ENCODE measurements around the gene CHST3.
A peak's percentile ranks its signal among the peaks of the same experiment; 100 is the strongest.

The CHST3 gene

GRCh38 chr10:71978476-71978875, 14.3 kb downstream of the CHST3 start:
- H3K9me2 ChIP-seq (replicated peaks; ENCODE audit: low read depth, low read length), result no peaks in the 10 kb centered on the region
- no peaks in the 10 kb centered on the region for H3K4me1 ChIP-seq (ENCODE audit: insufficient read depth, low read length, poor library complexity, severe bottlenecking)
- no peaks in the 10 kb centered on the region for H3K27me3 ChIP-seq (ENCODE audit: insufficient read depth, low read length, poor library complexity, severe bottlenecking)
- TF ChIP-seq, protein P1, sequence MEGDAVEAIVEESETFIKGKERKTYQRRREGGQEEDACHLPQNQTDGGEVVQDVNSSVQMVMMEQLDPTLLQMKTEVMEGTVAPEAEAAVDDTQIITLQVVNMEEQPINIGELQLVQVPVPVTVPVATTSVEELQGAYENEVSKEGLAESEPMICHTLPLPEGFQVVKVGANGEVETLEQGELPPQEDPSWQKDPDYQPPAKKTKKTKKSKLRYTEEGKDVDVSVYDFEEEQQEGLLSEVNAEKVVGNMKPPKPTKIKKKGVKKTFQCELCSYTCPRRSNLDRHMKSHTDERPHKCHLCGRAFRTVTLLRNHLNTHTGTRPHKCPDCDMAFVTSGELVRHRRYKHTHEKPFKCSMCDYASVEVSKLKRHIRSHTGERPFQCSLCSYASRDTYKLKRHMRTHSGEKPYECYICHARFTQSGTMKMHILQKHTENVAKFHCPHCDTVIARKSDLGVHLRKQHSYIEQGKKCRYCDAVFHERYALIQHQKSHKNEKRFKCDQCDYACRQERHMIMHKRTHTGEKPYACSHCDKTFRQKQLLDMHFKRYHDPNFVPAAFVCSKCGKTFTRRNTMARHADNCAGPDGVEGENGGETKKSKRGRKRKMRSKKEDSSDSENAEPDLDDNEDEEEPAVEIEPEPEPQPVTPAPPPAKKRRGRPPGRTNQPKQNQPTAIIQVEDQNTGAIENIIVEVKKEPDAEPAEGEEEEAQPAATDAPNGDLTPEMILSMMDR (conservative IDR thresholded peaks at IDR 0.05; ENCODE audit: low read length), result peak; percentile 37; the same call in 1 of the 2 replicates
- no peak for TF ChIP-seq EZH2phosphoT487 (IDR thresholded peaks at IDR 0.05; ENCODE audit: borderline replicate concordance)
- no peaks in the 10 kb centered on the region for H4K20me1 ChIP-seq (ENCODE audit: insufficient read depth, low read length, poor library complexity, severe bottlenecking)
- no peak overlapping the region for H3K9ac ChIP-seq (ENCODE audit: low read depth, low read length, poor library complexity, severe bottlenecking)
- no peaks in the 10 kb centered on the region for H3K79me2 ChIP-seq (ENCODE audit: insufficient read depth, low read length)
- no peak overlapping the region for H3K4me3 ChIP-seq (ENCODE audit: low read length, poor library complexity, severe bottlenecking)
- H3K36me3 ChIP-seq (ENCODE audit: insufficient read depth, low read length), result no peaks in the 10 kb centered on the region
- H2AFZ ChIP-seq (ENCODE audit: low read length), result no peak overlapping the region
- H3K4me2 ChIP-seq (ENCODE audit: low read depth, low read length, poor library complexity, severe bottlenecking), result no peak overlapping the region
- no peaks in the 10 kb centered on the region for H3K9me3 ChIP-seq (ENCODE audit: insufficient read depth, low read depth, low read length)
- no peaks in the 10 kb centered on the region for H3F3A ChIP-seq (ENCODE audit: low read depth)

DNA sequence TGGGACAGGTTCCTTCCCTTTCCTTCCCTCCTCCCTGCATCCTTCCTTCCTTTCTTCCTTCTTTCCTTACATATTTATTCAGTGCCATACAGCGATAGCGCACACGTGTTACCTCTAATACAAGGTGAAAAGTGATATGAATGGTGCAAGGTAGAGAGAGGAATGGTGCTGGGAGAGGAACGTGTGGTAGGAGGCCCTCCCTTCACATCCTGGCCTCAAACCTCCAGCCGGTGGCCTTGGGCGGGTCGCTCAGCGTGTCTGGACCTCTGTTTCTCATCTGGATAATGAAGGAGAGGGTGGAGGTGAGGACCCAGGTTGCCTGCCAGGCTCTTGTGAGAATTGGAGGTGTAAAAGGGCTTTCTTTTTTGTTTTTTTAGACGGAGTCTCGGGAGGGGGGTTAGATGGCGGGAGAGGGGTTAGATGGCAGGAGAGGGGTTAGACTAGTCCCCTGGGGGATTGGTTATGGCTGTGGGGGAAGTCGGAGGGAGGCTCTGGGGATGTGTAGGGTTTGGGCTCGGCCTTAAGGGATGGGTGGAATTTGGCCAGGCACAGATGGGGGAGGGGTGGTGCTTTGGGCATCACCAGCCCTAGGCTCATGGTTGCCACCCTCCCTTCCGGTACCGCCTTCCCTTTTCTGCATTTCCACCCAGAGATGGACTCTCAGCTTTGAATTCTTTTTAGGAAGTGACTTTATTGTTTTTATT, 14.9 kb downstream of the CHST3 start:
- H3K9me2 ChIP-seq (replicated peaks; ENCODE audit: low read depth, low read length), result no peaks in the 10 kb centered on the region
- no peaks in the 10 kb centered on the region for H3K4me1 ChIP-seq (ENCODE audit: insufficient read depth, low read length, poor library complexity, severe bottlenecking)
- no peak overlapping the region for H3K4me3 ChIP-seq (ENCODE audit: low read length, poor library complexity, severe bottlenecking)
- no peak overlapping the region for H3K4me2 ChIP-seq (ENCODE audit: low read depth, low read length, poor library complexity, severe bottlenecking)
- no peaks in the 10 kb centered on the region for H4K20me1 ChIP-seq (ENCODE audit: insufficient read depth, low read length, poor library complexity, severe bottlenecking)
- H3K27me3 ChIP-seq (ENCODE audit: insufficient read depth, low read length, poor library complexity, severe bottlenecking), result no peaks in the 10 kb centered on the region
- no peak overlapping the region for H3K9ac ChIP-seq (ENCODE audit: low read depth, low read length, poor library complexity, severe bottlenecking)
- H3K79me2 ChIP-seq (ENCODE audit: insufficient read depth, low read length), result no peaks in the 10 kb centered on the region
- H2AFZ ChIP-seq (ENCODE audit: low read length), result no peak overlapping the region
- no peaks in the 10 kb centered on the region for H3K9me3 ChIP-seq (ENCODE audit: insufficient read depth, low read depth, low read length)
- H3K36me3 ChIP-seq (ENCODE audit: insufficient read depth, low read length), result no peaks in the 10 kb centered on the region
- TF ChIP-seq, protein P1 (conservative IDR thresholded peaks at IDR 0.05; ENCODE audit: low read length), result no peak
- TF ChIP-seq EZH2phosphoT487 (IDR thresholded peaks at IDR 0.05; ENCODE audit: borderline replicate concordance), result no peak
- no peaks in the 10 kb centered on the region for H3F3A ChIP-seq (ENCODE audit: low read depth)

GRCh38 chr10:71979692-71980062, 15.5 kb downstream of the CHST3 start:
- no peak for TF ChIP-seq EZH2phosphoT487 (IDR thresholded peaks at IDR 0.05; ENCODE audit: borderline replicate concordance)
- TF ChIP-seq, protein P1 (conservative IDR thresholded peaks at IDR 0.05; ENCODE audit: low read length), result no peak
- no peak overlapping the region for H3K4me3 ChIP-seq (ENCODE audit: low read length, poor library complexity, severe bottlenecking)
- no peaks in the 10 kb centered on the region for H3K4me1 ChIP-seq (ENCODE audit: insufficient read depth, low read length, poor library complexity, severe bottlenecking)
- no peaks in the 10 kb centered on the region for H3F3A ChIP-seq (ENCODE audit: low read depth)
- no peak overlapping the region for H3K4me2 ChIP-seq (ENCODE audit: low read depth, low read length, poor library complexity, severe bottlenecking)
- H3K36me3 ChIP-seq (ENCODE audit: insufficient read depth, low read length), result no peaks in the 10 kb centered on the region
- no peaks in the 10 kb centered on the region for H3K79me2 ChIP-seq (ENCODE audit: insufficient read depth, low read length)
- H3K9me2 ChIP-seq (replicated peaks; ENCODE audit: low read depth, low read length), result no peaks in the 10 kb centered on the region
- no peaks in the 10 kb centered on the region for H3K9me3 ChIP-seq (ENCODE audit: insufficient read depth, low read depth, low read length)
- no peak overlapping the region for H3K9ac ChIP-seq (ENCODE audit: low read depth, low read length, poor library complexity, severe bottlenecking)
- no peaks in the 10 kb centered on the region for H3K27me3 ChIP-seq (ENCODE audit: insufficient read depth, low read length, poor library complexity, severe bottlenecking)
- H4K20me1 ChIP-seq (ENCODE audit: insufficient read depth, low read length, poor library complexity, severe bottlenecking), result no peaks in the 10 kb centered on the region
- H2AFZ ChIP-seq (ENCODE audit: low read length), result no peak overlapping the region
